Kidney (tissue), 14 donors: Measurements from ENCODE around the gene C4orf17. TPM values are rescaled to one million over a fixed set of nuclear protein-coding genes. Genes with fewer than 3 reads are reported as not detected.

Experiments
- DNase-seq, 5 donors: peaks; one replicate each; pipeline ENCODE4 v3.0.0-alpha.2; 2013 to 2020
- FAIRE-seq: peaks from 2 replicates; lab custom pipeline; 2012; peaks lifted over from hg19 to GRCh38; lab: Jason Lieb, UNC
- H3K27ac ChIP-seq, 2 donors: one replicate each; pipeline ENCODE4 v1.7.0; 2013; ENCODE audit warnings: low read depth in 2 of 2, low read length in 2 of 2, inconsistent platforms in 1 of 2
- H3K27me3 ChIP-seq: one replicate; pipeline ENCODE4 v1.7.1; 2013; ENCODE audit warnings: low read length, inconsistent platforms; ENCODE audit not compliant: control insufficient read depth, insufficient read depth
- H3K36me3 ChIP-seq, 3 donors: one replicate each; pipeline versions ENCODE4 v1.7.0 to v1.7.1; 2013; ENCODE audit warnings: low read length in 3 of 3, control low read depth in 1 of 3, inconsistent platforms in 1 of 3; ENCODE audit not compliant: insufficient read depth in 3 of 3, control insufficient read depth in 2 of 3
- H3K4me1 ChIP-seq, 3 donors: one replicate each; pipeline versions ENCODE4 v1.7.0 to v1.7.1; 2013; ENCODE audit warnings: low read length in 3 of 3, inconsistent platforms in 1 of 3, low read depth in 1 of 3; ENCODE audit not compliant: control insufficient read depth in 2 of 3, insufficient read depth in 2 of 3
- H3K4me3 ChIP-seq, 3 donors: one replicate each; pipeline versions ENCODE4 v1.7.0 to v1.8.1; 2013; ENCODE audit warnings: low read length in 3 of 3, control low read depth in 1 of 3, inconsistent platforms in 1 of 3
- H3K9ac ChIP-seq, 3 donors: one replicate each; pipeline versions ENCODE4 v1.7.0 to v1.7.1; 2013; ENCODE audit warnings: low read length in 3 of 3, control low read depth in 1 of 3, inconsistent platforms in 1 of 3
- H3K9me3 ChIP-seq, 3 donors: one replicate each; pipeline versions ENCODE4 v1.7.0 to v1.7.1; 2013; ENCODE audit warnings: low read length in 3 of 3, control low read depth in 1 of 3, inconsistent platforms in 1 of 3; ENCODE audit not compliant: control insufficient read depth in 2 of 3, insufficient read depth in 1 of 3
- CTCF ChIP-seq: IDR thresholded peaks from 3 replicates; pipeline ENCODE4 v1.5.1; 2012; ENCODE audit warnings: mild to moderate bottlenecking, moderate library complexity, borderline replicate concordance; ENCODE audit not compliant: insufficient read depth; ENCODE audit errors: extremely low read depth
- intact Hi-C: fragments of 100-400 bp; cut with DNase I; formaldehyde crosslinking; loops from one replicate; pipeline ENCODE4 v1.11.1; 2022
- polyA plus RNA-seq: library from polyadenylated mRNA; stranded (reverse); fragments of 350-450 nt; fragmentation: Illumina TruSeq; extraction: RNeasy Lipid Tissue Mini Kit (QIAGEN cat#74804); gene quantifications from one replicate; pipeline ENCODE4 v1.2.3, GENCODE V29; 2014; ENCODE audit warnings: low read depth, low replicate concordance; ENCODE audit not compliant: insufficient read depth
- total RNA-seq: library from RNA; stranded (reverse); fragmentation: NEBNext Ultra II Directional; extraction: Animal tissue kit (Norgen Biotek cat#: 25700); gene quantifications from one replicate; pipeline ENCODE4 v1.2.1, GENCODE V29; 2021
- donor health status: control.
- donor health status: control.
- donor health status: control.
- donor health status: control.
- donor health status: control.
- donor health status: DM: yes; HTN: yes; CAD: no.
- donor health status: Normal renal cell carcinoma (clear cell type).

C4orf17 gene
- total and polyA plus RNA-seq, 2 donors from 2014 or later = not detected

- Histone ChIP-seq H3K4me1 (no peaks in the 10 kb centered on the region), H3K9me3 (peaks cover 0 to 24% (median 10%) of the 10 kb centered on the region in 3 donors), H3K4me3 (no peak overlapping the region), H3K27me3 (no peaks in the 10 kb centered on the region), H3K36me3 (no peaks in the 10 kb centered on the region), H3K27ac (no peak overlapping the region), H3K9ac (no peak overlapping the region)
- intact Hi-C loops = no loop called here
- FAIRE-seq (no peak), DNase-seq (no peak)
- no peak for TF ChIP-seq CTCF
Measured at GRCh38 chr4:99490286-99490685, 20.5 kb upstream of the C4orf17 start.

- DNase-seq = no peak
- intact Hi-C loops = no loop called here
- no peaks in the 10 kb centered on the region for H3K27me3 ChIP-seq
- no peak overlapping the region for H3K4me3 ChIP-seq
- no peak for FAIRE-seq
- no peaks in the 10 kb centered on the region for H3K4me1 ChIP-seq
- TF ChIP-seq CTCF = no peak
- H3K9me3 ChIP-seq = no peaks in the 10 kb centered on the region
- no peak overlapping the region for H3K9ac ChIP-seq
- no peaks in the 10 kb centered on the region for H3K36me3 ChIP-seq
- no peak overlapping the region for H3K27ac ChIP-seq
Measured at GRCh38 chr4:99504804-99505502, 5.9 kb upstream of the C4orf17 start.

GRCh38 chr4:99506781-99507180 lies 4.0 kb upstream of the C4orf17 start:
- Histone ChIP-seq H3K36me3 (no peaks in the 10 kb centered on the region), H3K27me3 (no peaks in the 10 kb centered on the region), H3K27ac (no peak overlapping the region), H3K9ac (no peak overlapping the region), H3K9me3 (no peaks in the 10 kb centered on the region), H3K4me3 (no peak overlapping the region), H3K4me1 (no peaks in the 10 kb centered on the region)
- DNase-seq (no peak), FAIRE-seq (no peak)
- intact Hi-C loops = no loop called here
- no peak for TF ChIP-seq CTCF
